GM23248 (cell line): ENCODE data around the gene BICD1. TPM values are rescaled to one million over a fixed set of nuclear protein-coding genes. Genes with fewer than 3 reads are reported as not detected.

Experiments
- DNase-seq: peaks from one replicate; pipeline ENCODE4 v3.0.0-alpha.2; 2015
- H2AFZ ChIP-seq: fragments of 200-600 bp; sonication (generic); 2 replicates; pipeline ENCODE4 v1.6.1; 2016; ENCODE audit warnings: antibody characterized with exemption
- H3F3A ChIP-seq: fragments of 200-600 bp; sonication (generic); 2 replicates; pipeline ENCODE4 v1.6.1; 2016; ENCODE audit warnings: mild to moderate bottlenecking, antibody characterized with exemption, mixed run types; ENCODE audit not compliant: insufficient read depth
- H3K27ac ChIP-seq: fragments of 200-600 bp; sonication (generic); 2 replicates; pipeline ENCODE4 v1.5.1; 2016; ENCODE audit warnings: mild to moderate bottlenecking
- H3K27me3 ChIP-seq: fragments of 200-600 bp; sonication (generic); replicated peaks from 2 replicates; pipeline ENCODE4 v1.6.1; 2016; ENCODE audit warnings: mild to moderate bottlenecking; ENCODE audit not compliant: insufficient read depth
- H3K36me3 ChIP-seq: fragments of 200-600 bp; sonication (generic); 2 replicates; pipeline ENCODE4 v1.6.1; 2016; ENCODE audit warnings: low read depth, mild to moderate bottlenecking
- H3K4me1 ChIP-seq: fragments of 200-600 bp; sonication (generic); 2 replicates; pipeline ENCODE4 v1.6.1; 2016; ENCODE audit warnings: mild to moderate bottlenecking; ENCODE audit not compliant: insufficient read depth
- H3K4me2 ChIP-seq: fragments of 200-600 bp; sonication (generic); one replicate; pipeline ENCODE4 v1.6.1; 2016; ENCODE audit warnings: mild to moderate bottlenecking; ENCODE audit not compliant: unreplicated experiment
- H3K4me3 ChIP-seq: fragments of 200-600 bp; sonication (generic); 2 replicates; pipeline ENCODE4 v1.5.1; 2016; ENCODE audit warnings: mild to moderate bottlenecking
- H3K79me2 ChIP-seq: fragments of 200-600 bp; sonication (generic); 2 replicates; pipeline ENCODE4 v1.6.1; 2016; ENCODE audit warnings: mild to moderate bottlenecking; ENCODE audit not compliant: insufficient read depth
- H3K9ac ChIP-seq: fragments of 200-600 bp; sonication (generic); 2 replicates; pipeline ENCODE4 v1.6.1; 2016; ENCODE audit warnings: mild to moderate bottlenecking
- H3K9me2 ChIP-seq: fragments of 200-600 bp; sonication (generic); 2 replicates; pipeline ENCODE4 v1.6.1; 2016; ENCODE audit warnings: mixed run types, mild to moderate bottlenecking, moderate library complexity; ENCODE audit not compliant: insufficient read depth
- H3K9me3 ChIP-seq: fragments of 200-600 bp; sonication (generic); one replicate; pipeline ENCODE4 v1.6.1; 2017; ENCODE audit warnings: low read depth
- H4K20me1 ChIP-seq: fragments of 200-600 bp; sonication (generic); 2 replicates; pipeline ENCODE4 v1.6.0; 2016; ENCODE audit not compliant: insufficient read depth
- EZH2 ChIP-seq: fragments of 200-600 bp; sonication (generic); IDR thresholded peaks from 2 replicates; pipeline ENCODE4 v1.6.1; 2018; ENCODE audit warnings: antibody characterized with exemption, mild to moderate bottlenecking; ENCODE audit not compliant: insufficient read depth, poor library complexity, severe bottlenecking
- EZH2phosphoT487 ChIP-seq: fragments of 200-600 bp; sonication (generic); IDR thresholded peaks from 2 replicates; pipeline ENCODE4 v1.6.1; 2018; ENCODE audit warnings: antibody characterized with exemption, moderate library complexity, mild to moderate bottlenecking, low read depth; ENCODE audit not compliant: insufficient read depth
- WGBS, 2 experiments: methylation state at CpG; one replicate each; pipeline ENCODE4 v1.1.6; 2015 to 2017; ENCODE audit warnings: low lambda C conversion rate in 2 of 2, low coverage in 1 of 2; ENCODE audit errors: missing lambda C conversion rate in 2 of 2; 5-methylcytosine and 5-hydroxymethylcytosine counted together
- in situ Hi-C: fragments of 300-500 bp; cut with MboI; formaldehyde crosslinking; loops from 2 replicates; pipeline ENCODE4 v1.15.0; 2020
- polyA plus RNA-seq: library from polyadenylated mRNA; unstranded; fragments of >200 nt; fragmentation: Nextera tagmentation; extraction: Ambion mirVana; gene quantifications from 2 replicates; pipeline ENCODE4 v1.2.1, GENCODE V29; 2016
- total RNA-seq: library from RNA; depleted of rRNA; stranded (reverse); fragments of >200 nt; shearing (Covaris generic); gene quantifications from 2 replicates; pipeline ENCODE4 v1.2.3, GENCODE V29; 2014

The BICD1 gene
- total and polyA plus RNA-seq, 2 experiments from 2014 or later, result 9.7 to 20.6 TPM

DNA sequence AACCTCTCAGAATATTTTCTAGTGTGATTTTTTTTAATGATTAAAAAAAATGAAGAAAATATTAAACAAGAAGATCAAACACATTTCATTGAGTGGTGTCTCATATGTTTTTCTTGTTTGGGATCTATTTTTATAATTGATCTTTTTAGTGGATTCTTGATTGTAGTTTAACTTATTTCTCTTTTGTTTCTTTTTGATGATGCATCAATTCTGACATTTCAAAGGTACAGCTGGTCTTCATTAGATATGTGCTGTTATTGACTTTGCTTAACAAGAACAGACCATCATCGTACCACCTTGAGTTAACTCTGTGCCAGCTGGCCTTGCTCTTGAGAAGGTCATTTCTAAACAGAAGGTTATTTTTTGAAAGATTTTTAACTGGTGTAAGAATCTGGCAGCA is 246.9 kb downstream of the BICD1 start:
- no peaks in the 10 kb centered on the region for H3F3A ChIP-seq
- H3K4me1 ChIP-seq, result no peaks in the 10 kb centered on the region
- no peaks in the 10 kb centered on the region for H3K9me2 ChIP-seq
- TF ChIP-seq EZH2phosphoT487, result no peak
- no peak for TF ChIP-seq EZH2
- H3K9me3 ChIP-seq, result no peaks in the 10 kb centered on the region
- H2AFZ ChIP-seq, result no peak overlapping the region
- peaks cover 13% of the 10 kb centered on the region; the same call in 1 of the 2 replicates for H3K36me3 ChIP-seq
- H3K4me2 ChIP-seq, result no peak overlapping the region
- H3K79me2 ChIP-seq, result no peaks in the 10 kb centered on the region
- WGBS, 2 experiments, result 18 to 40% methylated on average over 1 of the region's 1 CpG
- no peaks in the 10 kb centered on the region for H4K20me1 ChIP-seq
- no peaks in the 10 kb centered on the region for H3K27me3 ChIP-seq
- no peak overlapping the region for H3K27ac ChIP-seq
- no peak overlapping the region for H3K9ac ChIP-seq
- in situ Hi-C loops, result loop anchor here (25.0 kb wide), 1 partner anchor 1659 kb away; the partner anchor contains the start of gene ALG10
- H3K4me3 ChIP-seq, result no peak overlapping the region
- no peak for DNase-seq

DNA sequence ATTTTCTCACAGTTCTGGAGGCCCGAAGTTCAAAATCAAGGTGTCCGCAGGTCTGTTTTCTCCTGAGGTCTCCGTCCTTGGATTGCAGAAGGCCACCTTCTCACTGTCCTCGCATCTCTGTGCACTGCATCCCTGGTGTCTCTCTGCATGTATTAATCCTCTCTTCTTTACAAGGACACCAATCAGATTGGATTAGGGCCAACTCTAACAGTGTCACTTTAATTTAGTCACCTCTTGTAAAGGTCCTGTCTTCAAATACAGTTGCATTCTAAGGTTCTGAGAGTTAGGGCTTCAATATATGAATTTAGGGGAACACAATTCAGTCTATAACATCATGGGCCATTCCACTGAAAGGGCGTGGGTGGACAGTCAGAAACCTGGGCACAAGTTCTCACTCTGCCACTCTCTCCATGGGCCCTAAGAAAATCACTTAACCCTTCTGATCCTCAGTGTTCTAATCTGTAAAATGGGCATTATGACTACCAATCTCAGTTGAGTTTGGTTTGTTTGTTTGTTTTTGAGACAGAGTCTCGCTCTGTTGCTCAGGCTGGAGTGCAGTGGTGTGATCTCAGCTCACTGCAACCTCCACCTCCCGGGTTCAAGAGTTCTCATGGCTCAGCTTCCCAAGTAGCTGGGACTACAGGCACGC is 251.1 kb downstream of the BICD1 start:
- in situ Hi-C loops, result loop anchor here (25.0 kb wide), 1 partner anchor 1655 kb away; the partner anchor contains the start of gene ALG10
- Histone ChIP-seq H3K9me2 (no peaks in the 10 kb centered on the region), H3K27ac (no peak overlapping the region)

DNA sequence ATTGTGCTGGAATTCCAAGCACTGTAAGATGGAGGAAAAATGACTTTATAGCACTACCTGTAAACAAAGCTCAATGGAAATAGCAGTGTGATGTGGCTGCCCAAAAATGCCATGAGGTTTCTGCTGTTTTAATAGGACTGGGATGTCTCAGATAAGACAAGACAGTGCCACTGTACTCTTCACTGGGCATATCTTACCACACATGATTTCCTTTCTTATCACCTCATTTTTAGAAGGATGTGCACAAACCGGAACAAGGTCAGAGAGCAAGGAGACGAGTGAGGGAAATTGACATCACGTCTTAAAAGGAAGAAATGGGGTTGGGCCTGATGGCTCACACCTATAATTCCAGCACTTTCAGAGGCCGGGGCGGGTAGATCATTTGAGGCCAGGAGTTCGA is 254.3 kb downstream of the BICD1 start:
- H3K27ac ChIP-seq, result no peak overlapping the region
- H3K27me3 ChIP-seq, result no peaks in the 10 kb centered on the region
- no peak overlapping the region for H3K4me2 ChIP-seq
- no peaks in the 10 kb centered on the region for H3K9me3 ChIP-seq
- H3K4me1 ChIP-seq, result peaks cover 5% of the 10 kb centered on the region
- H3K4me3 ChIP-seq, result no peak overlapping the region
- DNase-seq, result no peak
- H3K9me2 ChIP-seq, result no peaks in the 10 kb centered on the region
- 0 out of 2 replicates have a peak, but pooled peaks cover 4% of the 10 kb centered on the region for H3F3A ChIP-seq
- H4K20me1 ChIP-seq, result no peaks in the 10 kb centered on the region
- H2AFZ ChIP-seq, result no peak overlapping the region
- no peak overlapping the region for H3K9ac ChIP-seq
- TF ChIP-seq EZH2 (no peak), EZH2phosphoT487 (no peak)
- WGBS, 2 experiments, result 85 to 88% methylated on average over 6 of the region's 6 CpGs
- peaks cover 7% of the 10 kb centered on the region; the same call in 1 of the 2 replicates for H3K36me3 ChIP-seq
- in situ Hi-C loops, result loop anchor here (10.0 to 25.0 kb wide), 2 partner anchors 294 to 1651 kb away; partner anchors contain the start of gene ALG10
- no peaks in the 10 kb centered on the region for H3K79me2 ChIP-seq

More for the DNA sequence above, 251.1 kb downstream of the BICD1 start:
- no peak for DNase-seq
- H4K20me1 ChIP-seq, result no peaks in the 10 kb centered on the region
- H3K27me3 ChIP-seq, result no peaks in the 10 kb centered on the region
- no peaks in the 10 kb centered on the region for H3K9me3 ChIP-seq
- no peak overlapping the region for H3K4me3 ChIP-seq
- peaks cover 8% of the 10 kb centered on the region; the same call in 1 of the 2 replicates for H3K36me3 ChIP-seq
- no peak for TF ChIP-seq EZH2phosphoT487
- no peak for TF ChIP-seq EZH2
- no peaks in the 10 kb centered on the region for H3F3A ChIP-seq
- no peaks in the 10 kb centered on the region for H3K4me1 ChIP-seq
- H2AFZ ChIP-seq, result no peak overlapping the region
- no peak overlapping the region for H3K4me2 ChIP-seq
- 96% methylated on average over 8 of the region's 8 CpGs for WGBS, 2 experiments
- no peak overlapping the region for H3K9ac ChIP-seq
- no peaks in the 10 kb centered on the region for H3K79me2 ChIP-seq

DNA sequence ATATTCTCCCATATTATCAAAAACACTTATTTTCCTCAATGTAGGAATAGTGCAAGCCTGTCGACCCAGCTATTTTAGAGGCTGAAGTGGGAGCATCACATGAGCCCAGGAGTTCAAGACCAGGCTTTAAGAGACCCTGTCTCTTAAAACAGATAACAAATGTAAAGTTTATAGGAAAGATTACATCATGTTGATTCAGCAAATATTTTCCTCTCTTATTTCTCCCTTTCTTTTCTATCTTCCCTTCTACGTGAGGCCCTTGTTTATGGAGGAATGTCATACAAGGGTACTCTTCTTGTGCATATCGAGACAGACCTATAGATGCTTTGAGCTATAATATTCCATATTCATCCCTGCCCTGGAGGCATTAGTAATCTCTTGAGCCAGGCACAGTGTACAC is 256.2 kb downstream of the BICD1 start:
- no peaks in the 10 kb centered on the region for H3K27me3 ChIP-seq
- H2AFZ ChIP-seq, result no peak overlapping the region
- H3F3A ChIP-seq, result 0 out of 2 replicates have a peak, but pooled peaks cover 4% of the 10 kb centered on the region
- TF ChIP-seq EZH2 (no peak), EZH2phosphoT487 (no peak)
- H3K9ac ChIP-seq, result no peak overlapping the region
- H3K4me2 ChIP-seq, result no peak overlapping the region
- no peaks in the 10 kb centered on the region for H4K20me1 ChIP-seq
- peaks cover 4% of the 10 kb centered on the region; the same call in 1 of the 2 replicates for H3K36me3 ChIP-seq
- H3K4me1 ChIP-seq, result peaks cover 5% of the 10 kb centered on the region
- no peak for DNase-seq
- no peaks in the 10 kb centered on the region for H3K79me2 ChIP-seq
- in situ Hi-C loops, result loop anchor here (10.0 to 25.0 kb wide), 2 partner anchors 292 to 1649 kb away; partner anchors contain the start of gene ALG10
- H3K27ac ChIP-seq, result no peak overlapping the region
- H3K9me2 ChIP-seq, result no peaks in the 10 kb centered on the region
- H3K9me3 ChIP-seq, result no peaks in the 10 kb centered on the region
- H3K4me3 ChIP-seq, result no peak overlapping the region
- WGBS, 2 experiments, result 96 to 97% methylated on average over 3 of the region's 3 CpGs
